Measurements from ENCODE around the gene RTN4R. TPM values are rescaled to one million over a fixed set of nuclear protein-coding genes. Genes with fewer than 3 reads are reported as not detected.
"Not testable (repeated sequence)": the region's sequence is repeated elsewhere in the genome, so short reads cannot be mapped to it uniquely, and the experiment has no call there.

The RTN4R gene
- total RNA-seq, 1 donor from 2014 or later, result 10.5 TPM

DNA sequence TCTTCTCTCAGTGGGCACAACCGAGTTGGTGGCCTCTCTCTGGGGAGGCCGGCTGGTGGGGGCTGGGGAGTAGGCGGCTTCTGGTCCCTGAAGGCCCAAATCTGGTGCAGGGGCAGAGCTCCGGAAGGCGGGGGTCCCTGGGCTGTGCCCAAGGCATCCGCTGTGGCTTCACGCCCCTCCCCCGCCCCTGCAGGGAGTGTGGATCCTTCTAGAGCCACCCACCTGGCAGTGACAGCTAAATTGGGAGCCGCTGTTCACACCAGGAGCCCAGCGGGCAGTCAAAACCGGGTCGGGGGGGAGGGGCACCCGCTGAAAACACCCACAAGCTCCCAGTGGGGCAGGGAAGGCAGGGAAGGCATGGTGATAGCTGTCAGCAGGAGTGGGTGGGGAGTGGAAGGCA is 4.6 kb upstream of the RTN4R start:
- no peak for DNase-seq (ENCODE audit: low read depth)

GRCh38 chr22:20272174-20272573 is 4.1 kb upstream of the RTN4R start:
- no peak for DNase-seq (ENCODE audit: low read depth)

DNA sequence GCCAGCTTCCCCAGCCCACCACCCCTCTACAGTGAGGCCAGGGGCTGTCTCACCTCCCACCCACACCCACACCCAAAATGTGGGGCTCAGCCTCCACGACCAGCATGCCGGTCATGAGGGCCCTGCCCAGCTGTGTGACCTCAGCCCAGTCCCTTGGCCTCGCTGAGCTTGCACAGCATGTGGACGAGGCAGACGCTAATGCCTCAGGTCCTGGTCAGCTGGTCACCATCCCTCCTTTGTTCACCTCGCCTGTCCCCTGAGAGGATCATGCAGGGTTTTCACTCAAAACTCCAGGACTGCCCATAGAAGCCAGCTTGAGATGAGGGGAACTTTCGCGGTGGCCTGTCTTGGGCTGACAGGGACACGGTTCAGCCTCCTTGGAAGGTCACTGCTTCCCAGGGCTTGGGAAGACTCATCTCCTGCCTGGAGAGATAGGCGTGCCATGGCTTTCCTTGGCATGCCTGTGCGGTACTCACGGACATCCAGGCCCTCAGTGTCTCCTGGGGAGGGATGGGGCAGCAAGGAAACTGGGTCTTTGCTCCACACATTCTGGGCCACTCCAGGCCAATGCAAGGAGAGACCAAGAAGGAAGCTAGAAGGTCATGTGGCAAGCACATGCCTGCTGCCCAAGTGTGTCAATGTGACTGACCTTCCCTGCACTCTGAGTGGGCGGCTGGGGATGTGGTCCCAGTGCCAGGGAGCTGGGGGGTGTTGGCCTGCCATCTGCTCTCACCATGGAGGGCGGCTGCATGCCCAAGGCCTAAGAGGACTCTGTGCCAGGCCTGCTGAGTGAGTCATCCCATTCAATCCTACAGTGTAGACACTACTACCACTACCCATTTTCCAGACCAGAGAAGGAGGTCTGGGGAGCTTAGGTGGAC is 3.2 kb upstream of the RTN4R start:
- DNase-seq (ENCODE audit: low read depth), result peak; percentile 95

- DNase-seq (ENCODE audit: low read depth), result peak; percentile 73
These were observed 2.3 kb upstream of the RTN4R start for GRCh38 chr22:20270190-20271113.

- DNase-seq (ENCODE audit: low read depth), result not testable (repeated sequence)
These were observed 1.6 kb upstream of the RTN4R start for GRCh38 chr22:20269673-20270072.

DNA sequence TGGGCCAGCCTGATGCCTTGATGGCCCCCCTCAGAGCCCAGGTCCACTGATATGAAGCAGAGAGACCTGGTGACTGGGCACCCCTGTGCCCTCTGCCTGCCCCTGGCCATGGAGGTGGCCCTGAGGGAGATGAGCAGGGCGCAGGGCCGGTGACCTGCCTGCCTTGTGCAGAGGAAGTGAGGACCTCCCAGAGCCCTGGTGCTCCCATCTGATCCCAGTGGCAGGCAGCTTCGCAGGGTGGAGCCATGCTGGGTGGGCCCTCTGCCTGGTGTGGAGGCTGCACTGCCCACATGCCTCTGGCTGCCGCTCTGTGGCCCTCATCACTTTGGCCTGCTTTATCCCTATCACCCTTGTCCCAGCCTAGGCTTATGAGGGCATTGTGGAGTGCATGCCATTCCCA is 1.1 kb upstream of the RTN4R start:
- DNase-seq (ENCODE audit: low read depth), result not testable (repeated sequence)

GRCh38 chr22:20267441-20268278 is 458 bp downstream of the RTN4R start:
- no peak for DNase-seq (ENCODE audit: low read depth)

- DNase-seq (ENCODE audit: low read depth), result not testable (repeated sequence)
These were observed 1.3 kb downstream of the RTN4R start for GRCh38 chr22:20266667-20267440.

GRCh38 chr22:20265772-20266666 is 2.1 kb downstream of the RTN4R start:
- not testable (repeated sequence) for DNase-seq (ENCODE audit: low read depth)

DNA sequence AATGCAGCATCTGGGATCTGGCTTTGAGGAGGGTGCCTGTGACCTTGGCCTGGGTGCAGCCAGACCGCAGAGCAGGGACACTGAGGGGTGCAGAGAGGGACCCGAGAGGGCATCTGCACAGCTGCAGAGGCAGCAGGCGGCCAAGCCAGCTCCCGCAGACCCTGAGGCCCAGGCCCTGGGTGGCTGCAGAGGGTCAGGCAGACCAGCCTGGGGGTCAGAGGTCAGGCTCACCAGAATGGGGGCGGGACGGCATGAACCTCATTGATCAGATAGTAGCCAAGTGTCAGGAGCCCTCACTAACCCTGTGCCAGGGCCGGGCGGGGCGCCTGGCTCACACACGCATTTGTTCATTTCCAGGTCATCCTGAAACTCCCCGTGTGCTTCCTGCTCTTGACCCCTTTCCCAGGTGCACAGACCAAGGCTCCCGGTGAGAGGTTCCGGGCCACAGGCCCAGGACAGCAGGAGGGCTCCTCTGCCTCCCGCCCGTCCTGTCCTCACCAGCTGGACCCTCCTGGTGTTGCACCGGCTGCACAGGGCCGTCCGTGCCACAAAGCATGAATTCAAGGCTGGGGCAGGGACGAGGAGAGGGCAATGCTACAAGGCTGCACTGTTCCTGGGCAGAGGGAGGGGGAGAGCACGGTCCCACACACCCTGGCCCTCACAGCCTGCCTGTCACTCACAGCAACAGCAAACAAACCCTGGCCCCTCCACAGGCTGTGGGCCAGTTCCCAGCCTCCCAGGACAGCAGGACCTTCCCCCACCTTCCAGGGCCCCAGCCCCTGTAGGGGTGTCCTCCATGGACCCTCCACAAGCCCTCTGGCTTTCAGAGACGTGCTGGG is 3.3 kb downstream of the RTN4R start:
- DNase-seq (ENCODE audit: low read depth), result no peak

GRCh38 chr22:20263404-20264281 is 4.5 kb downstream of the RTN4R start:
- DNase-seq (ENCODE audit: low read depth), result not testable (repeated sequence)

GRCh38 chr22:20262582-20263147 is 5.5 kb downstream of the RTN4R start:
- no peak for DNase-seq (ENCODE audit: low read depth)

GRCh38 chr22:20261848-20262581 is 6.1 kb downstream of the RTN4R start:
- DNase-seq (ENCODE audit: low read depth), result no peak

GRCh38 chr22:20260071-20260765 is 7.9 kb downstream of the RTN4R start:
- no peak for DNase-seq (ENCODE audit: low read depth)

- no peak for DNase-seq (ENCODE audit: low read depth)
These were observed 8.8 kb downstream of the RTN4R start for GRCh38 chr22:20259327-20259688.

Data from myocyte (in vitro differentiated cells).